SK-N-SH treated with all-trans-retinoic acid at 6 μM for 48 hours (cell line): Measurements from ENCODE around the gene OCIAD1.

Experiments used
- GLIS3 ChIP-seq: fragments of 250-450 bp; sonication (Bioruptor Pico); IDR thresholded peaks from 2 replicates; pipeline ENCODE4 v1.5.0; 2020; ENCODE audit warnings: mild to moderate bottlenecking, moderate library complexity
- ISL1 ChIP-seq: fragments of 250-450 bp; sonication (Bioruptor Pico); IDR thresholded peaks from 2 replicates; pipeline ENCODE4 v2.1.2; 2022; ENCODE audit warnings: mild to moderate bottlenecking, moderate library complexity
- PPARA ChIP-seq: fragments of 250-450 bp; sonication (Bioruptor Pico); IDR thresholded peaks from 2 replicates; pipeline ENCODE4 v1.5.0; 2020; ENCODE audit warnings: mild to moderate bottlenecking, borderline replicate concordance
- RARB ChIP-seq: fragments of 250-450 bp; sonication (Bioruptor Pico); IDR thresholded peaks from 2 replicates; pipeline ENCODE4 v1.8.0; 2021; ENCODE audit warnings: mild to moderate bottlenecking, moderate library complexity
- TCF4 ChIP-seq: fragments of 250-450 bp; sonication (Bioruptor Pico); IDR thresholded peaks from 2 replicates; pipeline ENCODE4 v1.8.0; 2021; ENCODE audit warnings: mild to moderate bottlenecking, moderate library complexity, borderline replicate concordance
- ZFP3 ChIP-seq: fragments of 250-450 bp; sonication (Bioruptor Pico); IDR thresholded peaks from 2 replicates; pipeline ENCODE4 v1.5.0; 2020; ENCODE audit warnings: mild to moderate bottlenecking, moderate library complexity
- ZFP30 ChIP-seq: fragments of 450-650 bp; formaldehyde crosslinking; IDR thresholded peaks from 2 replicates; pipeline ENCODE4 v1.5.0; 2022; ENCODE audit warnings: mild to moderate bottlenecking, moderate library complexity
- ZNF8 ChIP-seq: fragments of 450-650 bp; formaldehyde crosslinking; IDR thresholded peaks from 2 replicates; pipeline ENCODE4 v1.5.0; 2020; ENCODE audit warnings: mild to moderate bottlenecking, moderate library complexity
- TF ChIP-seq, protein P1 (sequence below): fragments of 250-450 bp; sonication (Bioruptor Pico); IDR thresholded peaks from 2 replicates; pipeline ENCODE4 v1.8.0; 2020; ENCODE audit warnings: mild to moderate bottlenecking, moderate library complexity, borderline replicate concordance
- TF ChIP-seq, protein P2 (sequence below): fragments of 250-450 bp; sonication (Bioruptor Pico); IDR thresholded peaks from 2 replicates; pipeline ENCODE4 v1.5.0; 2020; ENCODE audit warnings: mild to moderate bottlenecking, moderate library complexity

DNA sequence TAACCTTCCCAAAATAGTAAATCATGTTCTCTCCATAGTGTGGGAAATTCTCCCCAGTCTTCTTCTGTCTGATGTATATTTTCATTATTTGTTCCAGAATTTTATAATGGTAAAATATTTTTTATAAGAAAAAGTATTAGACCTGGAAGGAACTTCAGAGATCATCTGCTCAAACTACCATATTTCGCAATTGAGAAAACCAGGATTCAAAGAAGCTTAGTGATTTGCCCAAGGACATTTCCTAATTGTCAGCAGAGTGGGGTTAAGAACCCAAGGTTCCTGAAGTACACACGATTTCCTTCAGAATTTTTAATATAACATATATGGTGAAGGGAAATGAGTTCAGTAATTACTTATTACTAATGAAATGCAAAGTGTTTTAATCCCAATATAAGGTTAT is 24.1 kb downstream of the OCIAD1 start:
- TF ChIP-seq, protein P1, sequence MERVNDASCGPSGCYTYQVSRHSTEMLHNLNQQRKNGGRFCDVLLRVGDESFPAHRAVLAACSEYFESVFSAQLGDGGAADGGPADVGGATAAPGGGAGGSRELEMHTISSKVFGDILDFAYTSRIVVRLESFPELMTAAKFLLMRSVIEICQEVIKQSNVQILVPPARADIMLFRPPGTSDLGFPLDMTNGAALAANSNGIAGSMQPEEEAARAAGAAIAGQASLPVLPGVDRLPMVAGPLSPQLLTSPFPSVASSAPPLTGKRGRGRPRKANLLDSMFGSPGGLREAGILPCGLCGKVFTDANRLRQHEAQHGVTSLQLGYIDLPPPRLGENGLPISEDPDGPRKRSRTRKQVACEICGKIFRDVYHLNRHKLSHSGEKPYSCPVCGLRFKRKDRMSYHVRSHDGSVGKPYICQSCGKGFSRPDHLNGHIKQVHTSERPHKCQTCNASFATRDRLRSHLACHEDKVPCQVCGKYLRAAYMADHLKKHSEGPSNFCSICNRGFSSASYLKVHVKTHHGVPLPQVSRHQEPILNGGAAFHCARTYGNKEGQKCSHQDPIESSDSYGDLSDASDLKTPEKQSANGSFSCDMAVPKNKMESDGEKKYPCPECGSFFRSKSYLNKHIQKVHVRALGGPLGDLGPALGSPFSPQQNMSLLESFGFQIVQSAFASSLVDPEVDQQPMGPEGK (CRISPR knock-in tag): no peak
- TF ChIP-seq ZFP30 (CRISPR knock-in tag) (no peak), ISL1 (no peak), RARB (CRISPR knock-in tag) (no peak), ZNF8 (CRISPR knock-in tag) (no peak), GLIS3 (CRISPR knock-in tag) (no peak), TCF4 (no peak), PPARA (CRISPR knock-in tag) (no peak), ZFP3 (CRISPR knock-in tag) (no peak)
- TF ChIP-seq, protein P2, sequence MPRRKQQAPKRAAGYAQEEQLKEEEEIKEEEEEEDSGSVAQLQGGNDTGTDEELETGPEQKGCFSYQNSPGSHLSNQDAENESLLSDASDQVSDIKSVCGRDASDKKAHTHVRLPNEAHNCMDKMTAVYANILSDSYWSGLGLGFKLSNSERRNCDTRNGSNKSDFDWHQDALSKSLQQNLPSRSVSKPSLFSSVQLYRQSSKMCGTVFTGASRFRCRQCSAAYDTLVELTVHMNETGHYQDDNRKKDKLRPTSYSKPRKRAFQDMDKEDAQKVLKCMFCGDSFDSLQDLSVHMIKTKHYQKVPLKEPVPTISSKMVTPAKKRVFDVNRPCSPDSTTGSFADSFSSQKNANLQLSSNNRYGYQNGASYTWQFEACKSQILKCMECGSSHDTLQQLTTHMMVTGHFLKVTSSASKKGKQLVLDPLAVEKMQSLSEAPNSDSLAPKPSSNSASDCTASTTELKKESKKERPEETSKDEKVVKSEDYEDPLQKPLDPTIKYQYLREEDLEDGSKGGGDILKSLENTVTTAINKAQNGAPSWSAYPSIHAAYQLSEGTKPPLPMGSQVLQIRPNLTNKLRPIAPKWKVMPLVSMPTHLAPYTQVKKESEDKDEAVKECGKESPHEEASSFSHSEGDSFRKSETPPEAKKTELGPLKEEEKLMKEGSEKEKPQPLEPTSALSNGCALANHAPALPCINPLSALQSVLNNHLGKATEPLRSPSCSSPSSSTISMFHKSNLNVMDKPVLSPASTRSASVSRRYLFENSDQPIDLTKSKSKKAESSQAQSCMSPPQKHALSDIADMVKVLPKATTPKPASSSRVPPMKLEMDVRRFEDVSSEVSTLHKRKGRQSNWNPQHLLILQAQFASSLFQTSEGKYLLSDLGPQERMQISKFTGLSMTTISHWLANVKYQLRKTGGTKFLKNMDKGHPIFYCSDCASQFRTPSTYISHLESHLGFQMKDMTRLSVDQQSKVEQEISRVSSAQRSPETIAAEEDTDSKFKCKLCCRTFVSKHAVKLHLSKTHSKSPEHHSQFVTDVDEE: no peak
